HCT116 (cell line): ENCODE data around the gene PRELID2. TPM values are rescaled to one million over a fixed set of nuclear protein-coding genes. Genes with fewer than 3 reads are reported as not detected.

Experiments
- ATAC-seq: fragments of 200-7000 bp; cut with Tn5 transposase; 2 replicates; pipeline ENCODE4 v1.9.1; 2020; ENCODE audit warnings: mild to moderate bottlenecking, moderate library complexity
- BruUV-seq: library from RNA; stranded (reverse); fragments of 400-500 nt; replicated peaks from 2 replicates; lab custom pipeline; 2021; lab: Mats Ljungman, UMichigan
- CTCF ChIA-PET: fragments of 300-600 bp; sonication (Branson Sonifier 250); formaldehyde crosslinking; loops from one replicate; lab custom pipeline; 2021; ENCODE audit warnings: antibody characterized with exemption; lab: Charles Lee
- POLR2A ChIA-PET: fragments of 300-600, 350-600 bp; sonication (Branson Sonifier 250); formaldehyde crosslinking; loops from one replicate; lab custom pipeline; 2021; ENCODE audit warnings: antibody characterized with exemption; lab: Charles Lee
- RAD21 ChIA-PET, 2 experiments: fragments of 300-600 bp; sonication (Branson Sonifier 250); formaldehyde crosslinking; loops; one replicate each; lab custom pipeline; 2023; ENCODE audit warnings: low total read pairs in 2 of 2; ENCODE audit not compliant: uncharacterized antibody in 2 of 2, unreplicated experiment in 2 of 2, low non-redundant PET in 1 of 2; lab: Charles Lee
- DNase-seq: peaks from one replicate; pipeline ENCODE4 v3.0.0-alpha.2; 2010; ENCODE audit warnings: low read depth, low spot score
- H2AFZ ChIP-seq: fragments of 200-600 bp; shearing (Covaris generic), sonication (generic); 2 replicates; pipeline ENCODE4 v1.6.1; 2017; ENCODE audit warnings: low read depth, mixed run types, mixed read lengths, antibody characterized with exemption, low read length; ENCODE audit not compliant: poor library complexity, severe bottlenecking
- H3K27ac ChIP-seq: 2 replicates; pipeline ENCODE4 v1.5.1; 2012; ENCODE audit warnings: low read depth, low read length
- H3K27me3 ChIP-seq: fragments of 200-600 bp; sonication (generic); 2 replicates; pipeline ENCODE4 v1.6.1; 2016; ENCODE audit warnings: mixed run types, low read length, mixed read lengths; ENCODE audit not compliant: insufficient read depth
- H3K36me3 ChIP-seq, 2 experiments: fragments of 200-500 bp in 1 of 2; fragments of 200-600 bp in 1 of 2; sonication (Bioruptor generic) in 1 of 2; sonication (generic) in 1 of 2; 2 replicates each; pipeline versions ENCODE4 v1.5.1 to v1.6.1; 2014 to 2016; ENCODE audit warnings: low read length in 2 of 2, inconsistent platforms in 1 of 2, mixed read lengths in 1 of 2, mixed run types in 1 of 2; ENCODE audit not compliant: insufficient read depth in 2 of 2, control insufficient read depth in 1 of 2
- H3K4me1 ChIP-seq, 2 experiments: fragments of 200-600 bp in 1 of 2; sonication (generic) in 1 of 2; 2 replicates each; pipeline versions ENCODE4 v1.5.1 to v1.6.1; 2012 to 2017; ENCODE audit warnings: low read length in 2 of 2, inconsistent platforms in 1 of 2, mild to moderate bottlenecking in 1 of 2, mixed read lengths in 1 of 2, mixed run types in 1 of 2, moderate library complexity in 1 of 2; ENCODE audit not compliant: insufficient read depth in 2 of 2, control insufficient read depth in 1 of 2
- H3K4me2 ChIP-seq: fragments of 200-600 bp; sonication (generic); 2 replicates; pipeline ENCODE4 v1.6.1; 2017; ENCODE audit warnings: mixed run types, low read length, mixed read lengths
- H3K4me3 ChIP-seq, 2 experiments: fragments of 200-600 bp in 1 of 2; sonication (generic) in 1 of 2; replicated peaks in 1 of 2; 2 replicates each; pipeline ENCODE4 v1.5.1; 2011 to 2016; ENCODE audit warnings: low read length in 2 of 2, control low read depth in 1 of 2, low read depth in 1 of 2, mild to moderate bottlenecking in 1 of 2, mixed read lengths in 1 of 2, mixed run types in 1 of 2
- H3K79me2 ChIP-seq: fragments of 200-600 bp; sonication (generic); 2 replicates; pipeline ENCODE4 v1.6.1; 2017; ENCODE audit warnings: mild to moderate bottlenecking, mixed run types, low read length, moderate library complexity, mixed read lengths; ENCODE audit not compliant: insufficient read depth
- H3K9ac ChIP-seq: fragments of 200-600 bp; sonication (generic); 2 replicates; pipeline ENCODE4 v1.6.1; 2016; ENCODE audit warnings: low read length, mixed read lengths
- H3K9me2 ChIP-seq: fragments of 200-600 bp; sonication (generic), shearing (Covaris generic); 2 replicates; pipeline ENCODE4 v1.6.1; 2017; ENCODE audit warnings: mixed run types, mild to moderate bottlenecking, moderate library complexity; ENCODE audit not compliant: insufficient read depth
- H3K9me3 ChIP-seq, 2 experiments: fragments of 200-500 bp in 1 of 2; fragments of 200-600 bp in 1 of 2; sonication (Bioruptor generic) in 1 of 2; sonication (generic) in 1 of 2; 2 replicates each; pipeline ENCODE4 v1.6.1; 2014 to 2017; ENCODE audit warnings: low read length in 2 of 2, mixed read lengths in 2 of 2, inconsistent platforms in 1 of 2, low read depth in 1 of 2, mild to moderate bottlenecking in 1 of 2, mixed run types in 1 of 2, moderate library complexity in 1 of 2; ENCODE audit not compliant: control insufficient read depth in 1 of 2, insufficient read depth in 1 of 2
- H4K20me1 ChIP-seq: fragments of 200-600 bp; sonication (generic), shearing (Covaris generic); 2 replicates; pipeline ENCODE4 v1.6.1; 2017; ENCODE audit warnings: mixed run types, mild to moderate bottlenecking, moderate library complexity; ENCODE audit not compliant: insufficient read depth
- EGR1 ChIP-seq: IDR thresholded peaks from 2 replicates; pipeline ENCODE4 v1.6.1; 2012; ENCODE audit warnings: low read depth
- POLR2A ChIP-seq: IDR thresholded peaks from 2 replicates; pipeline ENCODE4 v1.7.0; 2011; ENCODE audit warnings: borderline replicate concordance; ENCODE audit not compliant: insufficient read depth, insufficient read length; ENCODE audit errors: extremely low read depth
- RAD21 ChIP-seq: IDR thresholded peaks from 2 replicates; pipeline ENCODE4 v1.6.1; 2012; ENCODE audit warnings: low read depth, mild to moderate bottlenecking
- ZFX ChIP-seq: fragments of 450-650 bp; IDR thresholded peaks from 2 replicates; pipeline ENCODE4 v1.6.1; 2017
- intact Hi-C: fragments of 100-400 bp; cut with micrococcal nuclease; formaldehyde crosslinking; loops from 2 replicates; pipeline ENCODE4 v1.10.0; 2022
- total RNA-seq: library from RNA; stranded (reverse); gene quantifications from one replicate; pipeline ENCODE4 v1.2.1, GENCODE V29; 2021; ENCODE audit not compliant: unreplicated experiment
- TF ChIP-seq, protein P1 (sequence below): IDR thresholded peaks from 2 replicates; pipeline ENCODE4 v1.6.1; 2012
- TF ChIP-seq, protein P2 (sequence below): IDR thresholded peaks from 2 replicates; pipeline ENCODE4 v1.6.1; 2012; ENCODE audit warnings: low read depth

The PRELID2 gene
- total RNA-seq, 1 experiment from 2014 or later, result 20.1 TPM

DNA sequence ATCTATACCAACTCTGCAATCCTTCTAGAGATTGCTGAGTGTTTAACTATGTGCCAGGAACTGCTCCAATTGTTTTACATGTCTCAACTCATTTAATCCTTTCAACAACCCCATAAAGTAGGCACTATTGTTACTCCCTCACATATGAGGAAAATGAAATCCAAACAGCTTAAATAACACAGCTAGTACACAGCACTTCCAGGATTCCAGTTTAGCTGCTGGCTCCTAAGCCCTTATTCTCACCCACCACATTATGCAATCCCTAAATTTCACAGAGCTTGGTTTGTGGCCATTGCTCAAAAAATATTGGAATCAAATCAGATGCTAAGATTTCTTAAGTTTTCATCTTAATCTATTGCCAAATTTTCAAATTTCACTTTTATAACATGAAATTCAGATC, 84.9 kb downstream of the PRELID2 start:
- no peak overlapping the region for H3K9ac ChIP-seq
- DNase-seq, result no peak
- no TSS peak for BruUV-seq
- TF ChIP-seq RAD21 (no peak), POLR2A (no peak)
- TF ChIP-seq, protein P1, sequence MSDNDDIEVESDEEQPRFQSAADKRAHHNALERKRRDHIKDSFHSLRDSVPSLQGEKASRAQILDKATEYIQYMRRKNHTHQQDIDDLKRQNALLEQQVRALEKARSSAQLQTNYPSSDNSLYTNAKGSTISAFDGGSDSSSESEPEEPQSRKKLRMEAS, result no peak
- TF ChIP-seq, all 23 proteins: peak for 0
- Histone ChIP-seq H3K36me3 (no peaks in the 10 kb centered on the region), H3K4me1 (no peaks in the 10 kb centered on the region), H3K4me2 (no peak overlapping the region), H3K27me3 (no peaks in the 10 kb centered on the region), H3K79me2 (no peaks in the 10 kb centered on the region; the same call in 1 of the 2 replicates), H3K9me2 (no peaks in the 10 kb centered on the region; the same call in 1 of the 2 replicates), H3K4me3 (no peak overlapping the region), H2AFZ (no peak overlapping the region), H3K27ac (no peak overlapping the region), H4K20me1 (no peaks in the 10 kb centered on the region), H3K9me3 (no peaks in the 10 kb centered on the region)
- RAD21 ChIA-PET, result no interaction called here
- intact Hi-C loops, result no loop called here
- CTCF ChIA-PET, result no interaction called here
- ATAC-seq, result no peak
- POLR2A ChIA-PET, result no interaction called here

DNA sequence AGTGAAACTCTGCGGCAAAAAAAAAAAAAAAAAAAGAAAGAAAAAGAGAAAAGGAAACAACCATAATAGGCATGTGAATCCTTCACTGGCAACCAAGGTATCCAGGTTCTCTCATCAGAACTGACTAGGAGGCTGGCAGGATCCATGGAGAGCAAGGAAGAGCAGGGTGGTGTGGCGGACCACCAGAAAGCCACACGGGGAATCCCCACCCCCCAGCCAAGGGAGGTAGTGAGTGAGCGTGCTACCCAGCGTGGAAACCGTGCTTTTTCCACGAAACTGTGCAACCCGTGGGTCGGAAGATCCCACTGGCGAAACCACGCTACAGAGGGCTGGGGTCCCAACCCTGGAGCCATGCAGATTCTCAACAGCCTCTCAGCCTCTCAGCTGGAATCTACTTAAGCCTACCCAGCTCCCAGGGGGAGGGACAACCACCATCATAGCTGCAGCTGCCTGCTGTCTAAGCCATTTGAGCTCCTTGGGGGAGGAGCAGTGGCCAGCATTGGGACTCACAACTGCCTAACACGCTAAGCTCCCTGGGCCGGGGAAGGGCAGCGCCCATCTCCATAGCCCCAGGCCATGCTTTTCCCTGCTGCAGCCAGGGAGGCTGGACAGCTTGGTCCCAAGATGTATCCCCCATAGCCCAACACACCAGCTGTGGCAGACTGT, 91.6 kb downstream of the PRELID2 start:
- POLR2A ChIA-PET, result no interaction called here
- intact Hi-C loops, result no loop called here
- Histone ChIP-seq H2AFZ (no peak overlapping the region), H3K36me3 (no peaks in the 10 kb centered on the region), H3K79me2 (no peaks in the 10 kb centered on the region), H4K20me1 (no peaks in the 10 kb centered on the region), H3K9ac (no peak overlapping the region), H3K4me3 (no peak overlapping the region), H3K4me1 (no peaks in the 10 kb centered on the region), H3K4me2 (no peak overlapping the region), H3K9me3 (no peaks in the 10 kb centered on the region), H3K27ac (no peak overlapping the region), H3K27me3 (no peaks in the 10 kb centered on the region), H3K9me2 (no peaks in the 10 kb centered on the region)
- no peak for DNase-seq
- no peak for ATAC-seq
- RAD21 ChIA-PET, result no interaction called here
- no peak for TF ChIP-seq ZFX
- TF ChIP-seq, protein P2, sequence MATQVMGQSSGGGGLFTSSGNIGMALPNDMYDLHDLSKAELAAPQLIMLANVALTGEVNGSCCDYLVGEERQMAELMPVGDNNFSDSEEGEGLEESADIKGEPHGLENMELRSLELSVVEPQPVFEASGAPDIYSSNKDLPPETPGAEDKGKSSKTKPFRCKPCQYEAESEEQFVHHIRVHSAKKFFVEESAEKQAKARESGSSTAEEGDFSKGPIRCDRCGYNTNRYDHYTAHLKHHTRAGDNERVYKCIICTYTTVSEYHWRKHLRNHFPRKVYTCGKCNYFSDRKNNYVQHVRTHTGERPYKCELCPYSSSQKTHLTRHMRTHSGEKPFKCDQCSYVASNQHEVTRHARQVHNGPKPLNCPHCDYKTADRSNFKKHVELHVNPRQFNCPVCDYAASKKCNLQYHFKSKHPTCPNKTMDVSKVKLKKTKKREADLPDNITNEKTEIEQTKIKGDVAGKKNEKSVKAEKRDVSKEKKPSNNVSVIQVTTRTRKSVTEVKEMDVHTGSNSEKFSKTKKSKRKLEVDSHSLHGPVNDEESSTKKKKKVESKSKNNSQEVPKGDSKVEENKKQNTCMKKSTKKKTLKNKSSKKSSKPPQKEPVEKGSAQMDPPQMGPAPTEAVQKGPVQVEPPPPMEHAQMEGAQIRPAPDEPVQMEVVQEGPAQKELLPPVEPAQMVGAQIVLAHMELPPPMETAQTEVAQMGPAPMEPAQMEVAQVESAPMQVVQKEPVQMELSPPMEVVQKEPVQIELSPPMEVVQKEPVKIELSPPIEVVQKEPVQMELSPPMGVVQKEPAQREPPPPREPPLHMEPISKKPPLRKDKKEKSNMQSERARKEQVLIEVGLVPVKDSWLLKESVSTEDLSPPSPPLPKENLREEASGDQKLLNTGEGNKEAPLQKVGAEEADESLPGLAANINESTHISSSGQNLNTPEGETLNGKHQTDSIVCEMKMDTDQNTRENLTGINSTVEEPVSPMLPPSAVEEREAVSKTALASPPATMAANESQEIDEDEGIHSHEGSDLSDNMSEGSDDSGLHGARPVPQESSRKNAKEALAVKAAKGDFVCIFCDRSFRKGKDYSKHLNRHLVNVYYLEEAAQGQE, result no peak
- TF ChIP-seq EGR1, result no peak
- TF ChIP-seq, protein P1, result no peak
- no peak for TF ChIP-seq RAD21
- no TSS peak for BruUV-seq
- CTCF ChIA-PET, result no interaction called here
